Coronary artery (tissue), 2 donors: ENCODE results near the gene GPR156.
A peak's percentile ranks its signal among the peaks of the same experiment; 100 is the strongest.

Experiments
- DNase-seq: peaks from one replicate; pipeline ENCODE4 v3.0.0-alpha.2; 2017; ENCODE audit warnings: low spot score
- H3K27ac ChIP-seq, 2 donors: fragments of 200-600 bp; sonication (generic); one replicate each; pipeline ENCODE4 v1.5.1; 2016 to 2019
- H3K4me3 ChIP-seq: fragments of 200-600 bp; sonication (generic); 2 replicates; pipeline ENCODE4 v1.5.1; 2016; ENCODE audit warnings: mild to moderate bottlenecking, moderate library complexity
- CTCF ChIP-seq: fragments of 200-600 bp; sonication (generic); IDR thresholded peaks from one replicate; pipeline ENCODE4 v1.5.1; 2019; ENCODE audit warnings: antibody characterized with exemption

GPR156 gene

GRCh38 chr3:120167488-120167887 lies 117.5 kb downstream of the GPR156 start:
- no peak for TF ChIP-seq CTCF
- DNase-seq = no peak
- H3K27ac ChIP-seq = no peak overlapping the region
- H3K4me3 ChIP-seq = no peak overlapping the region

GRCh38 chr3:120163816-120164215 lies 121.2 kb downstream of the GPR156 start:
- H3K4me3 ChIP-seq = no peak overlapping the region
- H3K27ac ChIP-seq = no peak overlapping the region
- TF ChIP-seq CTCF = no peak
- no peak for DNase-seq

GRCh38 chr3:120163026-120163425 lies 122.0 kb downstream of the GPR156 start:
- no peak for TF ChIP-seq CTCF
- H3K27ac ChIP-seq = no peak overlapping the region
- no peak overlapping the region for H3K4me3 ChIP-seq

GRCh38 chr3:120162400-120162799 lies 122.6 kb downstream of the GPR156 start:
- Histone ChIP-seq H3K27ac (no peak overlapping the region), H3K4me3 (no peak overlapping the region)
- no peak for DNase-seq
- TF ChIP-seq CTCF = no peak

More at GRCh38 chr3:120163026-120163425, 122.0 kb downstream of the GPR156 start:
- no peak for DNase-seq

- Histone ChIP-seq H3K27ac (no peak overlapping the region), H3K4me3 (no peak overlapping the region)
- TF ChIP-seq CTCF = no peak
- DNase-seq = no peak
Observed at GRCh38 chr3:120161902-120162301, 123.1 kb downstream of the GPR156 start.

GRCh38 chr3:120160050-120160449 lies 125.0 kb downstream of the GPR156 start:
- H3K4me3 ChIP-seq = no peak overlapping the region
- TF ChIP-seq CTCF = no peak
- H3K27ac ChIP-seq = peak overlapping the region in 1 of 2 donors; percentile 20
- peak; percentile 79 for DNase-seq

- Histone ChIP-seq H3K4me3 (no peak overlapping the region), H3K27ac (no peak overlapping the region)
- no peak for TF ChIP-seq CTCF
- DNase-seq = no peak
Observed at GRCh38 chr3:120157681-120158080, 127.3 kb downstream of the GPR156 start.
